EH (cell line): ENCODE results near the gene TAF5.
A peak's percentile ranks its signal among the peaks of the same experiment; 100 is the strongest.
"Not testable (repeated sequence)": the region's sequence is repeated elsewhere in the genome, so short reads cannot be mapped to it uniquely, and the experiment has no call there.

Experiments used
- DNase-seq: peaks from one replicate; pipeline ENCODE4 v3.0.0-alpha.2; 2015; ENCODE audit warnings: low read depth

Gene TAF5

DNA sequence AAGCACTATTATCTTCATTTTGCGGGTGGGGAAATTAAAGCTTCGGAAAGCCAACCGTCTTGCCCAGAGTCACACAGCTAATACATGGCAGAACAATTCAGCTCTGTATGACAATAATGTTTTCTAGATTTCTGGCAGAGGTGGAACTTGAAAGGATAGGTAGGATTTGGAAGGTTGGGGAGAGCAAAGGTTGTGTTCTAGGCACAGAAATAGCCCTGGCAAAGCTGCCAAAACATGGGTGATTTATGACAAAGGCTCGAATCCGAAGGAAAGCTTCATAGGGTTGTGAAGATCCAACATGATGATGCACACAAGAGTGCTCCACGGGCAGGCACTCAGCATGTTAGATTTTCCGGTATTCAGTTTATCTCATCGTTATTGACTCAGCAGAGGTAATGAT lies 47.8 kb downstream of the TAF5 start:
- DNase-seq: no peak

DNA sequence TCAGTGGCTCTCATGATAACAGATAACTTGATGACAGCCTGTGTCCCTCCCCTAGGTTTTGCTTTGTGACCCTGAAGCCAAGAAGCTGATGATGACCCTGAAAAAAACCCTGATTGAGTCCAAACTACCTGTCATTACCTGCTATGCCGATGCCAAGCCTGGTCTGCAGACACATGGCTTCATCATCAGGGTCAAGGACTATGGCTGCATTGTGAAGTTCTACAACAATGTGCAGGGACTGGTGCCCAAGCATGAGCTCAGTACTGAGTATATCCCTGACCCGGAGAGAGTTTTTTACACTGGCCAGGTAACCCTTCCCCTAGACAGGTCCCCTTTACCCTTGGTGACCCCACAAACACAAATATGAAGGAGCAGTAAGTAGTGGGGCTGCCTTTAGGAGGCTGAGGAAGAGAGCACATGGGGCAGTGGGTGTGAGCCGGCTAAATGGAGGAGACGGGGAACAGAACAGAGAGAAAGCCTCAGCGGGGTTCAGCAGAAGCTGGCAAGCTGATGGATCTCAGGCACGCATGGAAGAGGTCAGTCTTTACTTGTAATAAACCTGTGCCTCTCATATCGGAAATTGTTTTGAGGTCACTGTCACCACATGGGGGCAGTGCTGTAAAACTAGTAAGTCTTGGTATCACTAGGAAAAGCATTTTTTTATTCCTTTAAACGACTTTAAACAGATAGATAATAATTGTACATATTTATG lies 48.8 kb downstream of the TAF5 start:
- DNase-seq: peak; percentile 72

- DNase-seq: not testable (repeated sequence)
Observed at GRCh38 chr10:103417148-103417469, 49.3 kb downstream of the TAF5 start.

- DNase-seq: no peak
Observed at GRCh38 chr10:103417601-103418000, 49.8 kb downstream of the TAF5 start.

DNA sequence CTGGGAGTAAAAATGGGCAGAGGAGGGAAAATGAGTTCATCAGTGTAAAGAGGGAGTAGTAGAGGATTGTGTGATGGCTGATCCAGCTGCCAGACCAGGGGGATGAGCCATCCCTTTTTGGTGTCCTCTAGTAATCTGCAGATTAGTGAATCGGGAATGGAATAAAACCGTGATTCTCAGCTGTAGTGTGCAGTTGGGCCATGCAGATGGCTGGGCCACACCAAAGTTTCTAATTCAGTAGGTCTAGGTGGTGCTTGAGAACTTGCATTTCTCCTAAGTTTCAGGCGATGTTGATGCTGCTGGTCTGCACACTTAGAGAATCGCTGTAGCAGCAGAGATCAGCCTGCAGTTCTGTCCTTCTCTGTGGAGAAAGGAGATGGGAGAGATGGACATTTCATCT lies 51.3 kb downstream of the TAF5 start:
- DNase-seq: no peak

DNA sequence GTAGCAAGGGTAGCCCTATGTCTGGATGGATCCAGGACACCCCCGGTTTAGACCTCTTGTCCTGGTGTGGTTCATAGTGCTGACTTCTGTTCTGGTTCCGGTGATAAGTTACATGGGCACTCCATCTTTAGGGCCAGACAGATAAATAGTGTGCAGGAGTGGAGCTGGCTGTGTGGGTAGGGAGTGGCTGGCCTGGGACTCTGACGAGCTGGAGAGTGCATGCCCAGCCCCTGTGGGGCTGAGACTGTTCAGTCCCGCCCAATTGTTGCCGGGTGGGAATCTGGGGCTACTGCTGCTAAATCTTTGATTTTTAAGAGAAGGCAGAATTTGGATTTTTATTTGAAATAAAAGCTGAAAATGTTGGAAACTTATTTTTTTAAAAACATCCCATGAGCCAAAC lies 56.0 kb downstream of the TAF5 start:
- no peak for DNase-seq

DNA sequence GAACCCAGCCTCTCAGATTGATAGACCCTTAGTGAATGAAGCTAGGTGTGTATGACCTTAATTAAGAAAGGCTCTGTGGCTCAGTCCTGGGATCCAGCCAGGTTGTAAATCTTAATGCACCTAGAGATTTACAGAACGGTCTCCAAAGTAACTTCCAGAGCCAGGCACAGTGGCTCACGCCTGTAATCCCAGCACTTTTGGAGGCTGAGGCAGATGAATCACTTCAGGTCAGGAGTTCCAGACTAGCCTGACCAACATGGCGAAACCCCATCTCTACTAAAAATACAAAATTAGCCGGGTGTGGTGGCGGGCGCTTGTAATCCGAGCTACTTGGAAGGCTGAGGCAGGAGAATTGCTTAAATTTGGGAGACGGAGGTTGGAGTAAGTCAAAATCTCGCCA lies 60.1 kb downstream of the TAF5 start:
- no peak for DNase-seq

DNA sequence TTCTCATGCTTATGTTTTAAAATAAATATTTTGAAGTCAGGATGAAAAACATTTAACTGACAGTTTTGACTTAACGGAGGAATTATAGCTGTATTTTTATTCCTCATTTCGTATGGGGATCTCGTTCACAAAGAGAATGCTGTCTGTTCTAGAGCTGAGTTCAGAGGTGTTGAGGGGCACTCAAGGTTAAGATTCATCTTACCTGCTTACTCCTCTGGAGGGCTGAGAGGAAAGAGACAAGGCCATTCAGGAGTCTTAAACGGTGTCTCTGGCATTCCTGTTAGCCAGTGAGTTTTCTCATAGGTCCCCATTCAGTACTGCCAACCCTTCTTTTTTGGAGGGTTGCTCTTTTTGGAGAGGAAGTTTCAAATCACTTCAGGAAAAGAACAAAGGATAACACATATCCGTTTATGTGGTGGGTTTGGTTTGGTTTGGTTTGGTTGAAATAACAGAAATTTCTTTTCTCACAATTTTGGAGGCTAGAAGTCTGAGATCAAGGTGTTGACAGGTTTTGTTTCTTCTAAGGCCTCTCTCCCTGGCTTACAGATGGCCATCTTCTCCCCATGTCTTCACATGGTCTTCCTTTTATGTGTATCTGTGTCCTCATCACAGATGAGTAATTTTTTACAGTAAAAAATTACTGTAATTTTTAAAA lies 61.3 kb downstream of the TAF5 start:
- no peak for DNase-seq

DNA sequence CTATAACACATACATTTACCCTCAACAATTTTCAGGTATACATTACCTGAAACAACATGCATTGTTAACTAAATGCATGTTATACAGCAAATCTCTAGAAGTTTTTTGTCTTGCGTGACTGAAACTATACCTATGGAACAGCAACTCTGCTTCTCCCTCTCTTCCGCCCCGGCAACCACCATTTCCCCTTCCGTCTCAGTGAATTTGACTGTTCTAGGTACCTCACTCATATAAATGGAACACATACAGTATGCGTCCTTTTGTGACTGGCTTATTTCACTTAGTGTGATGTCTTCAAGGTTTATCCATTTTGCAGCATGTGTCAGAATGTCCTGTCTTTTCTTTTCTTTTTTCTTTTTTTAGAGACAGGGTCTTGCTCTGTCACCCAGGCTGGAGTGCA lies 61.9 kb downstream of the TAF5 start:
- DNase-seq: no peak

DNA sequence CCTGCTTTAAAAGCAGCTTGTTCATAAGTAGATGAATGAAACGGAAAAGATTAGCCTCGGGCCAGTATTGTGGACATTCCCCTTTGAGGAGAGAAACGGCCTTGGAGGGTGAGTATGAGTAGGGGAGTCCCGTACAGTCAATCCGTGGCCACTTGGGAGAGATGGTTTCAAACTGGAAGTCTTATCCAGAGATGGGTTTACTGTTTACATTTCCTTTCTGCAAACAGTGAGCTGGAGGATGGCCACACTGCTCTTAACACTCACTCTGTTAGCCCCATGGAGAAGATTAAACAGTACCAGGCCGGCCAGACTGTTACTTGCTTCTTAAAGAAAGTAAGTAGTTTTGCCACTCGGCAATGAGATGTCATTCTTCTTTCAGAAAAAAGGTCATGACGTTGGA lies 64.1 kb downstream of the TAF5 start:
- no peak for DNase-seq

- no peak for DNase-seq
Observed at GRCh38 chr10:103433858-103434257, 66.1 kb downstream of the TAF5 start.
